HG02943 (cell line): ENCODE results near the gene TACO1.

Experiments
- ATAC-seq: cut with Tn5 transposase; IDR thresholded peaks from one replicate; pipeline ENCODE4 v1.9.1; 2021; ENCODE audit warnings: mild to moderate bottlenecking, low read depth, moderate library complexity; ENCODE audit not compliant: unreplicated experiment

The TACO1 gene

DNA sequence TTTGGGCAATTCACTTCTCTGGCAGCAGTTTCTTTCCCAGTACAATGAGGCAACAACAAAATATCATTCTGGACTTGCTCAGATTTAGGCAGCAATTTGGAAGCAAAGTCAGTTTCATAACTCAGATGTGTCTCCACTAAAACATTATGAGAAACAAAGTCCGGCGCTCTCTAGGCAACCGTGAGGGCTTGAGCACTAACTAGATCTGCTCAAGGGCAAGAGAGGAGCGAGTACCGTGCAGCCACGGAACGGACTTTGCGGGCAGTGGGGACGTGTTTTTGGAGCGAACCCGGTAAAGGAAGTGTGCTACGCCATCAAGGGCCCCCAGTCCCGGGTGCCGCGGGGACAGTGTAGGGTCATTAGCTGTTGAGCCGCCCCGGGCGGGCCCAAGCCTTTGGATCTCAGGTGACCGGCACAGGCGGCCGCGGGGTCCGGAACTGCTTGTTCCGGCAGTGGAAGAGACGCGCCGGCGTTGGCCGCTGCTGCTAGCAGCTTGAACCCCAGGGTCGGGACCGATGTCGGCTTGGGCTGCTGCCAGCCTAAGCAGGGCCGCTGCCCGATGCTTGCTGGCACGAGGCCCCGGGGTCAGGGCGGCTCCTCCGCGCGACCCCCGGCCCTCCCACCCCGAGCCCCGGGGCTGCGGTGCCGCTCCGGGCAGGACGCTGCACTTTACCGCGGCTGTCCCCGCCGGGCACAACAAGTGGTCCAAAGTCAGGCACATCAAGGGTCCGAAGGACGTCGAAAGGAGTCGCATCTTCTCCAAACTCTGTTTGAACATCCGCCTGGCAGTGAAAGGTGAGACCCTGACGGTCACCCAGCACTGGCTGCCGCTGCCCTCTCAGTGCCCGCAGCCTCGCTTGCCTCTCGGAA, at the start of gene TACO1:
TACO1 (plus strand) TSS at position 327 of the 870 bp plus-strand sequence; CDS start at position 516, 189 bp downstream.
- no peak for ATAC-seq

DNA sequence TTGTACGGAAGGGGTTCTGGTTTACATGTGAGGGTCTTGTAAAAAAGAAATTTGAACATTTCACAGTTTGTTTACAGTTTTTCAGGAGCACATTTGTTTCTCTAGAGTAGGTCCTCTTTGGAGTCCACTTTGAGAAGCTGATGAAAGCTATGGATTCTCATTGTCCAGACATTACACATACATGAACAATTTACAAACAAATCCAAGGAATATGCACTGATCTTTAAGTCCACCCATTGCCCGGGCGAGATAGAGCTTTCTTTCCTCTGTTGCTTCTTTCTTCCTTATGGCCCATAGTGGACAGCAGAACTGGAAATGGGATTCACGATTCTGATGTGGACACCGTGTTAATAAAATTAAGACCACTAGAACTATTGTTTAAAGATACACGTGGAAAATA, 48.5 kb upstream of the TACO1 start:
- no peak for ATAC-seq

DNA sequence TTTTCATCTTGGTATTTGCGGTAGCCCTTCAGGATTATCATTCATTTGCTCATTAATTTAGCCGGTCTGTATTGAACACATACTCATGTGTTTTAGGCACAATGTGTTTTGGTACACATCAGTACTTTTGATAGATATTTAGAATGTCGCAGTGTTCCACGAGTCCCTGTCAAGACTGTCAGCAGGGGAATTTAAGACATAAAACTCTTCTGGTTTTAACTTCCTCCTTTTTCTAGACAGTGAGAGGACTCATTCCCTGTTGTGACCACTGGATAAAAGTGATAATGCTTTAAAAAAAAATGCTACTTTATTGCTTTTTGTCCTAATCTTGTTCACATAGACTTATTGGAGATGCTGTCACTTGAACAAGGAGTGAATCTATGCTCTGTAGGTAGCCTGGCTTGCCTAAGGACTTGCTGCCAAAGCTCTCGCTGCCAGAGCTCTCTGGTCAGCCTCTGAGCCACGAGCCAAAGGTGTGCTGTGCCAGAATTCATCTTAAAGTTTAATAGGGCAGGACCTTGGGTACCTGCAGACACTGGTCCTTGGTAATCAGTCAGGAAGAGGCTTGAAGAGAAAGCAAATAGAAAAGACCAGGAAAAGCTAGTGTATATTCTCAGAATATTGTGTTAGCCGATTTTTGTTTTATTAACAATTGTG, 45.1 kb upstream of the TACO1 start:
- ATAC-seq = no peak

DNA sequence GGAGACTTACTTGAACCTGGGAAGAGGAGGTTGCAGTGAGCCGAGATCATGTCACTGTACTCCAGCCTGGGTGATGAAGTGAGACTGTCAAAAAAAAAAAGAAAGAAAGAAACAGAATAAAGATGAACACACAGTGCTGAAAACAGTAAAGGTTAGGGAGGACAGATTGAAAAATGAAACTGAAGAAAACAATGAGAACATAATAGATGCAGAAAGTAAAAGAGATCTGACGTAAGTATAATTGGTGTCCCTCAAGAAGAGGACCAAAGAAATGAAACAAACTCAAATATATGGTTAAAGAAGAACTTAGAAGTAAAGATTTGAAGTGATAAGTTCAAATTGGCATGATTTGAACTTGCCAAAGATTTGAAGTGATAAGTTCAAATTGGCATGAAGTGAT, 43.3 kb upstream of the TACO1 start:
- no peak for ATAC-seq

DNA sequence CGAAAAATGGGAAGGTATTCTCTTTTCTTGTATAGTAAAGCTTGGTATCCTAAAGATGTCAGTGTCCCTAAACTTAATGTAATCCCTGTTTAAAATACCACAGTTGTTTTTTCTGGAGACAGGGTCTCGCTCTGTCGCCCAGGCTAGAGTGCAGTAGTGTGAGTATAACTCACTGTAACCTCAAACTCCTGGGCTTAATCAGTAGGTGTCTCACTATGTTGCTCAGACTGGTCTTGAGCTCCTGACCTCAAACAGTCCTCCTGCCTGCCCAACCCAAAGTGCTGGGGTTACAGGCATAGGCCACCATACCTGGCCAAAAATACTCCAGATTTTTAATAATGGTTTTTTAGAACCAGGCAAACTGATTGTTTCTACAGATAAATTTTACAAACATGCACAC, 42.3 kb upstream of the TACO1 start:
- ATAC-seq = no peak

DNA sequence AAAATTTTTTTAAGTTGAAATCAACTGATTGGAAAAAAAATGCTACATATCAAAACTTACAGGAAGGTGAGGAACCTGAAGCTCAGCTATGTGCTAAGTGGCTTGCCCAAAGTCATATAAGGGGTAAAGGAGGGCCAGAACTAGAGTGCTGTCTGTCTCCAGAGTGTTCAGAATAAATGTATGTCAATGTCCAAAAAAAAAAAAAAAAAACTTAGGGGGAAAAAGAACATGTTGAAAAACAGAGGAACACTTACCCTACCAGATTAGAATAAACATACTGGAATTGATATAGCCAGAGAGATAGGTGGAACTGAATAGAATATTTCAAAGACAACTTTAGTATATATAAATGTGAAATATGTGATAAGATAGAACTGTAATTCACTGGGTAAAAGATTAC, 38.9 kb upstream of the TACO1 start:
- ATAC-seq = no peak

DNA sequence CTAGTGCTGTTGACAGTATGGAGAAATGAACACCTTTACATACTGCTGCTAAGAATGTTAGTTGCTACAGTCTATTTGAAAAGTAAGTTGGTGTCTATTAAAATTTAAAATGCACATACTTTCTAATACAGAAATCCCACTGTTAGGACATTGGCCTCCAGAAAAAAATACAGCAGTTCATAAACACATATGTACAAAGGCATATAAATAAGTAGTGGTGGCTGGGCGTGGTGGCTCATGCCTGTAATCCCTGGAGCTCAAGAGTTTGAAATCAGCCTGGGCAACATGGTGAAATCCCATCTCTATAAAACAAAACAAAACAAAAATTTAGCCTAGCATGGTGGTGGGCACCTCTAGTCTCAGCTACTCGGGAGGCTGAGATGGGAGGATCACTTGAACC, 37.4 kb upstream of the TACO1 start:
- ATAC-seq = no peak

DNA sequence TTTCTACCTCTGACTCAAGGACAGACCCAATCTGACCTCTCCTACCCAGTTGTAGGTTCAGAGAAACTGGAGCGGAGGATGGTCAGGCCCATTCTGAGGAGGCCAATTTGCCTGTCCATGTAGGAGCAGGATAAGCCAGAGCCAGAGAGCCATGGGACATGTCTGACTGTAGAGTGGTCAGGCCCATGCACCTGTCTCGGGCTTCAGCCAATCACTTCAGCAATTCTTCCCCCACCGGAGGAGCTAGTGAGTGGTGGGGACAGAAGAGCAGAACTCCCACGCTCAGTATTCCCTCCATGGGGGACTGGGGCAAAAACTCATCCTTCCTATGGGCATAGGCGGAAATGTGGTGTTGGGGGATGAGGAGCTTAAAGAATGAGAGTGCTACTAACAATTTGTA, 36.1 kb upstream of the TACO1 start:
- ATAC-seq = no peak

DNA sequence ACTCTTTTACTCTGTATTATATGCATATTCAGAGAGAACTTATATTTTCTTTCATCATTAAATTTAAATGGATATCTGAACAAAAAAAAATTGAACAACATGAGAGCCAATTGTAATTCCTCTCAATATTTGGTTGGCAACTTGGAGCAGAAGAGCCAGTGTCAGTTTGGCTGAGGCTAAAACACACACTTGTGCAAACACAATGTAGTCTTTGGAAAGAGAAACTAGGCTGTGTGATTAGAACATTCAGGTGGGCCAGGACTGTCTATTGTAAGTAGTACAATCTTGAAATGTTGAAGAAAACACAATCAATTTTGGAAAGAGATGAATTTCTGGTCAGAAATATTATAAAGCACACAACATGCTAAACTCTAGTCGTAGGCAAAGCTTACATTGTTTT, 33.5 kb upstream of the TACO1 start:
- no peak for ATAC-seq

DNA sequence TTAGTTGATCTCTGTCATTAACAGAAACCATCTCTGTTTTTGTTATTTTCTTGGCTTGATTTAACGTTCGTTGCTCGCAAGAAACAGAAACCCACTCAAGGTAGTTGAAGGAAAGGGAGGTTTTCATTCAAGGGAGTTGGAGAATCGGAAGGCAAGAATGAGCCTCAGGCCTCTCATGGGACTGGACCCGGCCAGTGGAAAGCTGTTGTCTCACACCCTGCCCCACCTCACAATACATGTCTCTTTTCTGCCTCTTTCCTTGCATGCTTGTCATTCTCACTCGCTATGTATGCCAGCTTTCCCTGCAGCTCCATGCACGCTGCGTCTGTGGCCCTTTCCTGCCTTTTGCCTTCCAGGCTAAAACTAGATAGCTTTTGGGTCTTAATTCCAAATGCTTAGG, 32.1 kb upstream of the TACO1 start:
- no peak for ATAC-seq

DNA sequence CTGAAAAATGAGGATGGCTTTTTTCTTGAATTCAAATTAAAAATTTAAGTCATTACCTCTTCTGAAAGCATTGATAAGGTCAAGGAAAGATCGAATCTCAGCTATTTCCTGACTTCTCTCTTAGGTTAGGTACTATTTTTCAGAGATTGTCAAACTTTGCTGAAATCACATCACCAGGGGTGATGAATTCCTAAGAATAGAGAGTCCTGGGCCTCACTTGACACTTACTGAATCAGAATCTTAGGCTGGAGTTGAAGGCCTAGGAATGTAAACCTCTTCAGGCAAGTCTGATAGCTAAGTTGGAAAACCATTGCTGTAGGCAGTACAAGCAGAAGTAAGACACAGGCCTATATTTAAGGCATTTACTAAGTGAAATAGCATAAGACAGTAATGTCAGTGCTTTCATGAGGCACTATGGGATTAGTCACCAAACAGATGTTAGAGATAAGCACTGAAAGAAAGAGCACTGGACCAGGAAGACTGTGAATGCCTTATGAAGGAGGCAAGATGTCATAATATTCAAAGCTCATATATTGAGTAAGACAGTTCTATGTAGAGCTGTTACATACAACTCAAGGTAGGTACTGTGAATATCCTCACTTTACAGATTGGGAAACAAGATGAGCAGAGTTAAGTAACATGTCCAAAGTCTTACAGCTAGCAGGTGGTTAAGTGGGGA, 28.9 kb upstream of the TACO1 start:
- no peak for ATAC-seq

DNA sequence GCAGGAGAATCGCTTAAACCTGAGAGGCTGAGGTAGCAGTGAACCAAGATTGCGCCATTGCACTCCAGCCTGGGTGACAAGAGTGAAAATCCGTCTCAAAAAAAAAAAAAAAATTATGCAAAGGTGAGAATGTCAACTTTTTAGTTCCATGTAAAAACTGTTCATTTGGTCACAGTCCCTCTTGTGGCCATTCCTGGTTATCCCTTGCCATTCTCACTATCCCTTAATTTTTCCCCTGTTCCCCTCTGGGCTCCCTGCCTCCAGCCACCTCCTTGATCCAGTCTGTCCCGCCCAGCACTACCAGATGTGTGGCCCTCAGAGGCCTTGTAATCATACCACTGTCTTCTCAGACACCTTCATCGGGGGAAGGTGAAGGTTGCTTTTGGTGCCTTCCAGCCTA, 27.1 kb upstream of the TACO1 start:
- no peak for ATAC-seq

DNA sequence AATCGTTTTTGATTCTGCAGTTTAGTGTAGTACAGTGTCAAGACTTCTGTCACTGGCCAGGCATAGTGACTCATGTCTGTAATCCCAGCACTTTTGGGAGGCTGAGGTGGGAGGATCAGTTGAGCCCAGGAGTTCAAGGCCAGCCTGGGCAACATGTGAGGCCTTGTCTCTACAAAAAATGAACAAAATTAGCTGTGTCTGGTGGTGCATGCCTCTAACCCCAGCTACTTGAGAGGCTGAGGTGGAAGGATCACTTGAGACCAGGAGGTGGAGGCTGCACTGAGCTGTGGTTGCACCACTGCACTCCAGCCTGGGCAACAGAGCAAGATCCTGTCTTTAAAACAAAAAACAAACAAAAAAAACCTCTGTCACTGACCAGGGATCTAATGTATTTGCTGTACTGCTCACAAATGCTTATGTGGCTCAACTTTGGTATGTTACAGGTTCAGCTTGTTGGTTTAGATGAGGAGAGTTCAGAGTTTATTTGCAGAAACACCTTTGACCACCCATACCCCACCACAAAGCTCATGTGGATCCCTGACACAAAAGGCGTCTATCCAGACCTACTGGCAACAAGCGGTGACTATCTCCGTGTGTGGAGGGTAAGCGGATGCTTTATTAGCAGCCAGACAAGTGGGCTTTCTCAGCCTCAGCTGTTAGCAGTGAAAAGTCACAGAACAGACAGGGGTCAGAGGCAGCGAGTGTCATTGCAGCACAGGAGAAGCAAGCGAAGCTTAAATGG, 22.5 kb upstream of the TACO1 start:
- no peak for ATAC-seq

DNA sequence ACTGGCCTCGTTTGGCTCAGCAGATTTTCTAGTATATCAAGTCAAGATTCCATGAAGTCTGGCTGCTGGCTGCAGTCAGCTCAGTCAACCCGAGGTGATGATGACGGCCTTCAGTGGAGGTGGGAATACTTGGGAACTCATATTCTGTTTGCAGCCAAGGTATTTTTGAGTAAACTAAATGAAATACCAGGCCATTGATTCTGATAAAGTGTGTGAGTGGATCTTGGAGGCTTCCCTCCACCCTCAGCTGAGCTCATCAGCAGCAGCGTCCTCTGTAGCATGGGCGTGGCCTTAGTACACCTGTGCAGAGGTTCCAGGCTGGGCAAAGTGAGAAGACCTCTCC, 22.0 kb upstream of the TACO1 start:
- ATAC-seq = no peak

DNA sequence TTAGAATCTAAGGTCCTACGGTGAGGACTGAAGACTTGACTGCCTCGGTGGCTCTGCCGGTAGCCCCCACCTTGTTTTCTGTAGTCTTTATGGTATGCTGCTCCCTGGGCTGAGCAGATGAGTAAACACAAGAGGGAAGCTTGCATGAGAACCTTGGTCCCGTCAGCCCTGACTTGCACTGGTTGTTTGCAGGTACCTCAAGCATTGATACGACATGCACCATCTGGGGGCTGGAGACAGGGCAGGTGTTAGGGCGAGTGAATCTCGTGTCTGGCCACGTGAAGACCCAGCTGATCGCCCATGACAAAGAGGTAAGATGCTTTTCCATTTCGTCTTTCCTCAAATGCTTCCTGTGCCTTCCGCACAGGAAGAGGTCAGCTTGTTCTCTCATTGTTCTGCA, 21.1 kb upstream of the TACO1 start:
- no peak for ATAC-seq

DNA sequence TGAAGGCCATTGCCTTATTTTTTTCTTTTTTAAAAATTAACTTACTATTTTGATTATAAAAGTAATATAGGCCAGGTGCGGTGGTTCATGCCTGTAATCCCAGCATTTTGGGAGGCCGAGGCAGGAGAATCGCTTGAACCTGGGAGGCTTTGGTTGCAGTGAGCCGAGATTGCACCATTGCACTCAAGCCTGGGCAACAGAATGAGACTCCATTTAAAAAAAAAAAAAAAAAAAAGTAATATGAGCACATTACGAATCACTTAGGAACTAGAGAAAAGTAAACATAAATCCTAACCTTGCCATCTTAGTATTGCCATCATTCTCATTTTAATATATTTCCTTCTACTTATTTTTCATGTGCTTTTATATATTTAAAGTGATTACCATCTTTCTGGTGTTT, 12.9 kb upstream of the TACO1 start:
- ATAC-seq = no peak

DNA sequence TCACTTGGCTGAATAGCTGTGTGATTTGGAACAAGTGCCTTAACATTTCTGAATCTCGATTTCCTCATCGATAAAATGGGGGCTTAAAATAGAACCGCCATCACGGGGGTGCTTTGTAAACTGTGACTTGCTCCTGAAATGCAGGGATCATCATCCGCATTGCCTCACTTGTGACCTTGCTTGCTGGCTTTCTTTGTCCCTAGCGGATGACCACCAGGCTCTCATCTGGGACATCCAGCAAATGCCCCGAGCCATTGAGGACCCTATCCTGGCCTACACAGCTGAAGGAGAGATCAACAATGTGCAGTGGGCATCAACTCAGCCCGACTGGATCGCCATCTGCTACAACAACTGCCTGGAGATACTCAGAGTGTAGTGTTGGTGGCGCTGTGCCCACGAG, 11.9 kb upstream of the TACO1 start:
- ATAC-seq = no peak

DNA sequence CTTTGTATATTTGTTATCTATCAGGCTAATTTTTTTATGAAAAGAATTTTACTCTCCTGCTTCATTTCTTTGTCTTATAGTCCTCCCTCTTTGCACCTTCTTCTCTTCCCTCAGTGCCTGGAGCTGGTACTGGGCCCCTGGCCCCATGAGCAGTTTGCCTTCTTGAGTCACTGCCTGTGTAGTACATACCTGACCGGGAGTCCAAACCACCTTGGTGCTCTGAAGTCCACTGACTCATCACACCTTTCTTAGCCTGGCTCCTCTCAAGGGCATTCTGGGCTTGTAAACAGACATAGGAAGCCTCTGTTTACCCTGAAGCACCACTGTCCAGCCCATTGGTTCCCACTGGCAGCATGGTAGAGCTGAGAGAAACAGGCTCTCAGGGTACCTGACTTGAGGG, 11.0 kb upstream of the TACO1 start:
- ATAC-seq = no peak

DNA sequence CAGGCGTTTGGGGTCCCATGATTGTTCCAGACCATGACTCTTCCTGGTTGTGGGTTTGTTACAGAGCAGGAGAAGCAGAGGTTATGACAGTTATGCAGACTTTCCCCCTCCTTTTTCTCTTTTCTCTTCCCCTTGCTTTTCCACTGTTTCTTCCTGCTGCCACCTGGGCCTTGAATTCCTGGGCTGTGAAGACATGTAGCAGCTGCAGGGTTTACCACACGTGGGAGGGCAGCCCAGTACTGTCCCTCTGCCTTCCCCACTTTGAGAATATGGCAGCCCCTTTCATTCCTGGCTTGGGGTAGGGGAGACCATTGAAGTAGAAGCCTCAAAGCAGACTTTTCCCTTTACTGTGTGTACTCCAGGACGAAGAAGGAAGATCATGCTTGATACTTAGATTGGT, 7.9 kb upstream of the TACO1 start:
- no peak for ATAC-seq

DNA sequence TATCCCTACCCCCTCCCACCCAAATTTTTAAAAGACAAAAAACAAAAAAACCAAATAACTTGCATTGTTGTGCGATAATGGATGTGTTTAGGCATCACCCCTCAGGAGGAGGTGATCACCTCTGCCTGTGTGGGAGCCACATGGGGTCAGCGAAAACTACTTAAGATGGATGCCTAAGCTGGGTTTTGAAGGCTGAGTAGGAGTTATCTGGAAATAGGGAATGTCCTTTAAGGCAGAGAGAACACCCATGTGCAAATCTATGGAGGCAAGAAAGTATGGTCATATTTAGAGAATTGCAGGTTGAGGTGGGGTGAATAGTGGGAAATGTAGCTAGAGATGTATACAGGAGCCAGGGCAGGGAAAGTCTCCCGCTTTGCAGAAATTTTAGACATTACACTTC, 5.6 kb upstream of the TACO1 start:
- ATAC-seq = no peak
